ENCODE results near the gene TMED4.

- TF ChIP-seq CTCF (IDR thresholded peaks at IDR 0.05) = no peak
- no peak for TF ChIP-seq EZH2 (IDR thresholded peaks at IDR 0.05; ENCODE audit: borderline replicate concordance, insufficient read depth, low read depth, low read length, poor library complexity, severe bottlenecking)
Measured at GRCh38 chr7:44606341-44607140, 24.5 kb upstream of the TMED4 start, which contains the start of gene OGDH.

All from B cell (primary cell).